HepG2 (cell line): ENCODE data around the gene MBTPS1.

Experiments used
- CTCF ChIP-seq: sonication (generic); formaldehyde crosslinking; IDR thresholded peaks from 2 replicates; pipeline ENCODE4 v1.5.0; 2020; ENCODE audit warnings: mild to moderate bottlenecking, missing genetic modification reagents, moderate library complexity
- EEA1 ChIP-seq: sonication (generic); formaldehyde crosslinking; IDR thresholded peaks from 2 replicates; pipeline ENCODE4 v1.5.1; 2020; ENCODE audit warnings: mild to moderate bottlenecking, missing genetic modification reagents, borderline replicate concordance
- IRF9 ChIP-seq: sonication (generic); formaldehyde crosslinking; IDR thresholded peaks from 2 replicates; pipeline ENCODE4 v1.8.0; 2022; ENCODE audit warnings: missing genetic modification reagents, mild to moderate bottlenecking, borderline replicate concordance
- NFE2L1 ChIP-seq: sonication (generic); formaldehyde crosslinking; IDR thresholded peaks from 2 replicates; pipeline ENCODE4 v1.4.0; 2020; ENCODE audit warnings: missing genetic modification reagents, mild to moderate bottlenecking, borderline replicate concordance
- NR2C2 ChIP-seq: sonication (generic); formaldehyde crosslinking; IDR thresholded peaks from 2 replicates; pipeline ENCODE4 v1.4.0; 2020; ENCODE audit warnings: missing genetic modification reagents, mild to moderate bottlenecking, moderate library complexity, borderline replicate concordance
- NR2F6 ChIP-seq, 2 experiments: IDR thresholded peaks; 2 replicates each; pipeline ENCODE4 v1.6.1; 2016; ENCODE audit warnings: antibody characterized with exemption in 1 of 2, mild to moderate bottlenecking in 1 of 2
- STAT6 ChIP-seq: sonication (generic); formaldehyde crosslinking; IDR thresholded peaks from 2 replicates; pipeline ENCODE4 v1.4.0; 2020; ENCODE audit warnings: missing genetic modification reagents, mild to moderate bottlenecking, borderline replicate concordance
- THAP7 ChIP-seq: sonication (generic); formaldehyde crosslinking; IDR thresholded peaks from 2 replicates; pipeline ENCODE4 v1.8.1; 2023; ENCODE audit warnings: mild to moderate bottlenecking, missing genetic modification reagents
- ZBTB2 ChIP-seq: sonication (generic); formaldehyde crosslinking; IDR thresholded peaks from 2 replicates; pipeline ENCODE4 v1.8.0; 2022; ENCODE audit warnings: low read depth, missing genetic modification reagents
- ZNF20 ChIP-seq: sonication (generic); formaldehyde crosslinking; IDR thresholded peaks from 2 replicates; pipeline ENCODE4 v1.4.0; 2020; ENCODE audit warnings: mild to moderate bottlenecking, moderate library complexity, missing genetic modification reagents
- ZNF281 ChIP-seq: sonication (generic); formaldehyde crosslinking; IDR thresholded peaks from 2 replicates; pipeline ENCODE4 v1.4.0; 2020; ENCODE audit warnings: missing genetic modification reagents, borderline replicate concordance

GRCh38 chr16:84022644-84023043 lies 94.1 kb downstream of the MBTPS1 start:
- TF ChIP-seq ZNF20 (CRISPR knock-in tag) (no peak), NR2F6 (IDR thresholded peaks at IDR 0.05) (no peak), NR2F6 (CRISPR knock-in tag; IDR thresholded peaks at IDR 0.05) (no peak), THAP7 (no peak), ZNF281 (CRISPR knock-in tag) (no peak), EEA1 (no peak), CTCF (CRISPR knock-in tag) (no peak), NFE2L1 (no peak), NR2C2 (CRISPR knock-in tag) (no peak), IRF9 (CRISPR knock-in tag) (no peak), ZBTB2 (no peak), STAT6 (CRISPR knock-in tag) (no peak)
